ENCODE results near the gene SZT2.

Gene SZT2

DNA sequence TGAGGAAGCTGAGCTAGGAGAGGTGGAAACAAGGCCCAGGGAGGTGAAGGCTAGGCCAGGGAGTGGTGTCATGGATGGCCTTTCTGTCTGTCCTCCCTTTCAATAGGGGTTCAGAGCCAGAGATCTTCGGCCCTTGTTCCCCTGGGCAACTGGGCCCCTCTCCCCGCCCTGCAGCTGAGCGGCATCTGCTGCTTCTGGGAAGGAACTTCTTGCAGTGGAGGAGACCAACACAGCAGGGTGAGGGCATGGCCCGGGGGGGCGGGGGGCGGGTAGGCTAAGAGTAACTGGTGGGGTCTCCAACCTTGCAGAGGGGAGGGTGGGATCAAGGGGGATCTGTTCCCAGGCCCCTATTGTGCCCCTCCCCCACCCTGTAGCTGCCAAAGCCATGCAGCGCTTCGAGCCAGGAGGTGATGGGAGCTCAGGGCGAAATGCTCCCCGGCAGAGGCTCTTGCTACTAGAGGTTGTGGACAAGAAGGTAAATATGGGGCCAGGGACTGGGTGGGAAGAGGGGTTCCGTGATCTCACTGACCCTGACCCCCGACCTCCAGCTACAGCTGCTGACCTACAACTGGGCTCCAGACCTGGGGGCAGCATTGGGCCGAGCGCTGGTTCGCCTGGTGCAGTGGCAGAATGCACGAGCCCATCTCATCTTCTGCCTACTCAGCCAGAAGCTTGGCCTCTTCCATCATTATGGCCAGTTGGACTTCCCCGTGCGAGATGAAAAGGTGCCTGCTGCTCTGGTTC, 52.4 kb downstream of the SZT2 start:
- no peak for DNase-seq (ENCODE audit: low read depth)

DNA sequence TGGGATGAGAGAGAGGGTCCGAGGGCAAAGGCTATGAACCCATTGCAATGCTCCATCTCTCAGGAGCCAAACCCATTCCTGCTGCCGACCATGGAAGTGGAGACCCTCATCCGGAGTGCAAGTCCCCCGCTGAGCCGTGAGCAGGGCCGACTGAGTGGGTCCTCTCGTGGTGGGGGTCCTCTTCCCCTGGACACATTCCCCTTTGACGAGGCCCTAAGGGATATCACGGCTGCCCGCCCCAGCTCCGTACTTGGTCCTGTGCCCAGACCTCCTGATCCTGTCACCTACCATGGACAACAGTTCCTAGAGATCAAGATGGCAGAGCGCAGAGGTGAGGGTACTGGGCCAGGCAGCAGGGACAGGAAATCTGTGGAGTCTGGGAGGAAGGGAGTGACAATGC, 53.1 kb downstream of the SZT2 start:
- no peak for DNase-seq (ENCODE audit: low read depth)

DNA sequence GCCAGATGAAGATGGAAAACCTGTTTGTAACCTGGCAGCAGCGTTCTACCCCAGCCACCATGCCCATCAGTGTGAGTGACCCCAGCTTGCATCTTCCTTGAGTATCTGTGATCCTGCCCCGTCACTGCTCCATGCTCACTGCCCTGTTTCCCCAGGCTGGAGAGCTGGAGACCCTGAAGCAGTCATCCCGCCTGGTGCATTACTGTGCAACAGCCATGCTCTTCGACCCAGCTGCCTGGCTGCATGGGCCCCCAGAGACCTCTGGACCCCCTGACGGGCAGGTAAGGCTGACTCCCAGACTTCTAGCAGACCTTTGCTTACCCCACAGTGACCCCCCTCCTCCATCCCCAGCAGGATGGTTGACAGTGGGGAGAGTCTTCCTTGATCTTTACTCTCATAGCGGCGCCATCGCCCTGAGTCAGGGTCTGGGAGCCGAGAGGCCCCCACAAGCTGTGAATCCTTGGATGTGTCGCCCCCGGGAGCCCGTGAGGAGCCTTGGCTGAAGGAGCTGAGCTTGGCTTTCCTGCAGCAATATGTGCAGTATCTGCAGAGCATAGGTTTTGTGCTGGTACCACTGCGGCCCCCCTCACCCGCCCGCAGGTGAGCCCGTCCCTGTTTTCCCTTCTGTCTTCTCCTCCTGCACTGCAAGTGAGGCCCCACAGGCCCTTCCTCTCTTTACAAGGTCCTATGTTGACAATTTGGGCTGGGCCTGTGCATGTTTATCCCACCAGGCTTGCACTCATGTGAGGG, 53.7 kb downstream of the SZT2 start:
- no peak for DNase-seq (ENCODE audit: low read depth)

DNA sequence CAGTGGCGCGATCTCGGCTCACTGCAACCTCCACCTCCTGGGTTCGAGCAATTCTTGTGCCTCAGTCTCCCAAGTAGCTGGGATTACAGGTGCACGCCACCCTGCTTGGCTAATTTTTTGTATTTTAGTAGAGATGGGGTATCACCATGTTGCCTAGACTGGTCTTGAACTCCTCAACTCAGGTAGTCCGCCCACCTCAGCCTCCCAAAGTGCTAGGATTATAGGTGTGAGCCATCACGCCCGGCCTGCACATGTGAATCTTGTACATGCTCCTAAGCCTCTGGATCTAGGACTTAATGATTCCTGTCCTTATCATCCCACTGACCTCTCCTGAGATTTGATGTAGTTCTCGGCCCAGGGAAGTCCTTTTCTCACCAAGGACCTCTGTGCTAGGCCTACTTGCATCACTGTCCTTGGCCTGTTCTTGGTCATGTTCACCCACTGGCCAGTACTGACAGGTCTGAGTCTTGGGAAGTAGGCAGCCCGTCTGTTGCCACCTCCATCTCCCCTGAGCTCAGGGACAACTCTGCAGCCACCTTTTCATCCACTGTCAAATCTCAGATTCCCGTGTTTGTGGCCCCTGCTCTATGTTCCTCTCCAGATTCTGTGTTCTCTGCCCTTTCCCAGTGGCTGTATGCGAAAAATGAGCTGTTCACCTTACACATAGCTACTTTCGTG, 54.6 kb downstream of the SZT2 start:
- no peak for DNase-seq (ENCODE audit: low read depth)

DNA sequence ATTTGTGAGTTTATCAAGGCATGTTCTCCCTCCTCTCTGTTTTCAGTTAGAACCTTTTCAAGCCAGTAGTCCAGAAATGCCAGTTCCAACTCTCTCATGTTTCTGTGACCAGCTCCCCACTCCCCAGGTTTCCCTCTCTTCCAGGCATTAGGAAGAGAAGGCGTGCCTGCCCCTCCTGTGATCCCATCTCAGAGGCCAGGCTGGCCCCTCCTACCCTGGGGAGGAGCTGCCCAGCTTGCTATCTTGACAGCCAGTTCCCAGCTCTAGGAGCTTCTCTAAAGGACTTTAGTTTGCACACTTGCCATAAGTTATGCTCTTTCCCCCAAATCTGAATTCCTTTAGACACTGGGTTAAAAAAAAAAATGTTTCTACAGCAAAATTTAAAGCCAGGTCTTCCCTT, 55.1 kb downstream of the SZT2 start:
- no peak for DNase-seq (ENCODE audit: low read depth)

DNA sequence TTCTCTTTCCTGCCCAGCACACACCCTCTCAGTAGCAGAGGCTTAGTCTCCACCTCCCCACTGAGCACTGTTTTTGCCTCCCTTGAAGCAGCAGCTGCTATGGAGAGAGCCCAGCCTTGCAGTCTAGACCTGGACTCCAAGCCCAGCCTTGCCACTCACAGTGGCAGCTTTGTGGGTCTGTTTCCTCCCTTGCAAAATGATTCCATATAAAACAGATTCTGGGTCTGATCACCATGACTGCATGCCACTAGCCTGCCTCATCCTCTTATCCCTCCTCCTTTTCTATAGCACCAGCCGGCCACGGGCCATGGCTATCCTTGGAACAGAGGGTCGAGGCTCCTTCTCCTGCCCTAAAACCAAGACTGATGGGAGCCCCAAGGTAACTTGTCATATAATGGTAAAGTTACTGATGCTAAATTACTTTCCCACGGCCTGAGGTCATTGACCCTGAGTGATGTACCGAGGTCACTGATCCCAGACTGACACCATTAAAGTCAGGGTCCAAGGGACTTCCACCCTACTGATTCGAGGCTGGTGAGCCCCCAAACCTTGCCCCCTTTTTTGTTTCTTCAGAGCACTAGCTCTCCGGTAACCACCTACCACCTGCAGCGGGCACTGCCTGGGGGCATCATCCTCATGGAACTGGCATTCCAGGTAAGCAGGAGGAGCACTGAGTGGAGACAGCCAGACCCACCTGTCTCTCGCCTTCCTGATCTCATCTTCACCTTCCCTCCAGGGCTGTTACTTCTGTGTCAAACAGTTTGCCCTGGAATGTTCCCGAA, 56.1 kb downstream of the SZT2 start:
- DNase-seq (ENCODE audit: low read depth), result no peak

DNA sequence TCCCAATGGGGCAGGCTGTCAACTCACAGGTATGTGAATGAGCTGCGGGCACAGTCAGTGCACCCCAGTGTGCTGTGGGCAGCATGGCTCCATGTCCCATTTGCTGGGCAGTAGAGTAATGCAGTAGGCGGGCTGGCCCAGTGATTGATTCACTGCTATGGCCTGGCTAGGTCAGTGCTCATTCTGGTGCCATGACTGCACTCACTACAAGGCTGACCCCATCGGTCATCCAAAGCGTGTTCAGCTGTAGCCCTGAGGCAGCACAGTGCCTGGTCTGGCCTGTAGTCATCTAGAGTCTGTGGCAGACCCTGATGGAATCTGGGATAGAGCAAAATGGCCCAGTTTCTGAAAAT, 56.7 kb downstream of the SZT2 start:
- no peak for DNase-seq (ENCODE audit: low read depth)

DNA sequence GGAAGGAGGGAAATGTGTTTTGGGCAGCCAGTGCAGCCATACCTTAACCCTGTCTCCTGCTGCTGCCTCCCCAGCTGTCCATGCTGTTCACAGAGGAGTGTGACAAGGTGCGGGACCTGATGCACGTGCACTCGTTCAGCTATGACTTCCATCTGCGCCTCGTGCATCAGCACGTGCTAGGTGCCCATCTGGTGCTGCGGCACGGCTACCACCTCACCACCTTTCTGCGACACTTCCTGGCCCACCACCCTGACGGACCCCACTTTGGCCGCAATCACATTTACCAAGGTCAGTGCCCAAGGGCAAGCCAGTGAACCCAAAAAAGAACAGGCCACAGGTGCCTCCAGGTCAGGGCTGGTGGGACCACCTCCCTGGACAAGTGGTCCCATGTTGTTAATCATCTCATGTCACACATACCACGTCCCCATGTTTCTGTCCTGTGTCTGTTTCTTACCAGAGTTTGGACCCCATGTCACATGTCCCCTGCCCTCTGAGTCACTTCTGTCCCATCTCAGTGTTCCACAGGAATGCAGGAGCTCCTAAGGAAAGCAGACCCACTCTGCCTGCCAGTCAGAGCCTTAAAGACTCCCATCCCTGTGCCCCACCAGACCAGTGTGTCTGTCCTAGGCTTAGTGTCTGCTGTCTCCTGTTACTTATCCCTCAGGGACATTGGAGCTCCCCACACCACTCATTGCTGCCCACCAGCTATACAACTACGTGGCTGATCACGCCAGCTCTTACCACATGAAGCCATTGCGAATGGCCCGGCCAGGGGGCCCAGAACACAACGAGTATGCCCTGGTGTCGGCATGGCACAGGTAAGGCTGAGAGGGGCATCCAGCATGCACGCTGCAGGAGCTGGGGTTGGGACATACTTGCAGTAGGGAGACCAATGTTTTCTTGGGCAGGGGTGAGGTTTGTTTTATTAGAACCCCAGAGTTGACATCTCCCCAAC, 57.5 kb downstream of the SZT2 start:
- DNase-seq (ENCODE audit: low read depth), result no peak

DNA sequence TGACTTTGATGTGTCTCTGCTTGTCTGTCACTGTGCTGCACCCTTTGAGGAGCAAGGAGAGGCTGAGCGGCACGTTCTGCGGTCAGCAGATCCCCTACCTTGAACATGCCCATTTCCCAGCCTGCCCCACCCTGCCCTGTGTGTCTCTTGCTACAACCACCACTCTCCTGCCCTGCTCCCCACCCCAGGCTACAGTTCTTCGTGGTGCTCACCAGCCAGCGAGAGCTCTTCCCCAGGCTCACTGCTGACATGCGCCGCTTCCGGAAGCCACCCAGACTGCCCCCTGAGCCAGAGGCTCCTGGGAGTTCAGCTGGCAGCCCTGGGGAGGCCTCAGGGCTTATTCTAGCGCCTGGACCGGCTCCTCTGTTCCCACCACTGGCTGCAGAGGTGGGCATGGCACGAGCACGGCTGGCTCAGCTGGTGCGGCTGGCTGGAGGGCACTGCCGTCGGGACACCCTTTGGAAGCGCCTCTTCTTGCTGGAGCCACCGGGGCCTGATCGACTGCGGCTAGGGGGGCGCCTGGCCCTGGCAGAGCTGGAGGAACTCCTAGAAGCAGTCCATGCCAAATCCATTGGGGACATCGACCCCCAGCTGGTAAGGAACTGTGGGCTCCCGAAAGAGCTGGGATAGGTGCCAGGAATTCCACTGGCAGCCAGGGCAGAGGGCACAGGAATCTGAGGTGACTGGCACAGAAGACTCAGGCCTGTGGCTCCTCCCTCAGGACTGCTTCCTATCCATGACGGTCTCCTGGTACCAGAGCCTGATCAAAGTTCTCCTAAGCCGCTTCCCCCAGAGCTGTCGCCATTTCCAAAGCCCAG, 58.4 kb downstream of the SZT2 start:
- no peak for DNase-seq (ENCODE audit: low read depth)

DNA sequence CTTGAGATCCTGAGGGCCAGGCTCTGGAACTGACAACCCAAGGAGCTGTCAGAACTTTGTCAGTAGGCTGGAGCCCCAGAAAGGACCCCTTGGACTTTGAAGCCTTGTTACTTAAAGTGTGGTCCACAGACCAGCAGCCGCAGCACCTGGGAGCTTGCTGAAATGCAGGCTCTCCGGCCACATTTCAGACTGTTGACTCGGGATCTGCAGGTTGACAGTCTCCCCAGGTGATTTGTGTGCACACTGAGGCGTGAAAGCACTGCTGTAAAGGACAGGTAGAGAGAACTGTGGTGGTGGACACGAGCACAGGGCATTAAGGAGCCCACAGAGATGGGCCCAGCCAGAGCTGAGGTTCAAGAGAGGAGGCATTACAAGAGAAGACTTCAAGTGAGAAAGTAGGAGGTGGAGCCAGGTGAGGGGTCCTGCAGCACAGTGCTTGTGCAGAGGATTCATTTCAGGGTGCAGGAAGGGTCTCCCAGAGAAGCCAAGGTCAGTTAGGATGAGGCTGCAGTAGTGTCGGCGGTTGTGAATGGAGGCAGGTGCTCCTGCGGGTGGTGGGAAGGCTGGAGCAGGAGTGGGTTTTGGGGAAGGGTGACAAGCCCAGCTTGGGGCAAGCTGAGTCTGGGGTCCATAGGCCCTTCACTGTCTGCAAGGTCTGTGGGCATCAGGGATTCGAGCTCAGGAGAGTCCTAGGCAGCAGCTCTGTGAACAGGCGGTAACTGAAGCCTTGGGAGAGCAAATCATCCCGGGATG, 59.4 kb downstream of the SZT2 start:
- DNase-seq (ENCODE audit: low read depth), result no peak

DNA sequence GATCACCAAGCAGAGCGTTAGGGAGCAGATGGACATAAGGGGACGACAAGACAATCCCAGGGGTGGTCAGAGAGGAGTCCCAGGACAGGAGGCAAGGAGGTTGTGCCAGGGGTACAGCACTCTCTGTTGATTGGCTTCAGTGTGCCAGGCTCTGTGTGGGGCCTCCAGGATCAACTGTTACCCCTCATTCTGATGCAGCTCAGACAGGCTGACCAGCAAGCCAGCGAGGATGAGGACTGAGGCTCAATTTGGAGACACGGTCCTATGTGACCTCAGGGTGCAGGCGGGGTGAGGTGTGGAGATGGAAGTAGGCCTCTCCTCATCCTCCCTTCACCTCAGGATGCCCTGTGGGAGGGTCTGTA, 60.0 kb downstream of the SZT2 start:
- DNase-seq (ENCODE audit: low read depth), result no peak

DNA sequence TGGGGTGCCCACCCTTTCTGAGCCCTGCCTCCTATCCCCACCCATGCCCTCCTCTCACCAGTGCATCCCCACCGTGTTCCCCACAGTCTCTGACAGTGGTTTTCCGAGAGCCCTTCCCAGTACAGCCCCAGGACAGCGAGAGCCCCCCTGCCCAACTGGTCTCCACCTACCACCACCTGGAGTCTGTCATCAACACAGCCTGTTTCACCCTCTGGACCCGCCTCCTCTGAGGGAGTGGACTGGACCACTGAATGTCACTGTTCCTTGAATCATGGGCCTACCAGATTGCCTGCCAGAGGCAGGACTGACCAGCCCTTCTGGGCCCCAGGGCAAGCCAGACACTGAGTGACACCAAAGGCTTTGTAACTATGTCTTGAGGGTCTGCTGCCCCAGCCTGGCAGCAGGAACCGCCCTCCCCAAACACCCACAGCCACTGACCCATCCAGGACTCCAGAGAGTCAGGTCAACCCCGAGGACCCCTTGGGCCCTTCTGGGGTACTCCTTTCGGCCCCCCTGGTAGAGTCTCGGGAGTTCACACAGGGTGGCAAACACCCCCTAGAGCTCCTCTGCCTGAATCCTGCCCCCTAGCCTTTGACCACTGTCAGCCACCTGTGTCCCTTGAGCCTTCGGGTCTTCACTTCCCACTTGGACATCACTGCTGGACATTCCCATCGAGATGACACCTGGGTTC, 60.7 kb downstream of the SZT2 start:
- DNase-seq (ENCODE audit: low read depth), result no peak

DNA sequence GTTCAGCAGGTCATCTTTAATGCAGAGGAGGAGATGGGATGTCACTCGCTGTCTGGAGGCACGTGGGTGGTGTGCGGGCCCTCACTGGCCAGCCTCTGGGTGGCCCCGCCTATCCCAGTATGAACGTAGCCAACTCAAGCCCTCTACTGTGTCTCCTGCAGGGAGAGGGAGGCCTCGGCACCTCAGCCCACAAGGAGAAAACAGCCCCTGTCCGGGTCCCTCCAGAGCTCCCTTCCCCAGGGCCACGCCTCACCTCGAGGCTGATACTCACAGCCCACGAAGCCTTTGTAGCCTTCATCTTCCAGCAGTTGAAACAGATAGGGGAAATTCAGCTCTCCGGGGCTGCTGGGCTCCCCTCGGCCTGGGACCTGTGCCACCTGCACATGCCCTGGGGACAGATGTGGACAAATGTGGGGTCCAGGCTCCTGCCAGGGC, 61.5 kb downstream of the SZT2 start:
- DNase-seq (ENCODE audit: low read depth), result no peak

DNA sequence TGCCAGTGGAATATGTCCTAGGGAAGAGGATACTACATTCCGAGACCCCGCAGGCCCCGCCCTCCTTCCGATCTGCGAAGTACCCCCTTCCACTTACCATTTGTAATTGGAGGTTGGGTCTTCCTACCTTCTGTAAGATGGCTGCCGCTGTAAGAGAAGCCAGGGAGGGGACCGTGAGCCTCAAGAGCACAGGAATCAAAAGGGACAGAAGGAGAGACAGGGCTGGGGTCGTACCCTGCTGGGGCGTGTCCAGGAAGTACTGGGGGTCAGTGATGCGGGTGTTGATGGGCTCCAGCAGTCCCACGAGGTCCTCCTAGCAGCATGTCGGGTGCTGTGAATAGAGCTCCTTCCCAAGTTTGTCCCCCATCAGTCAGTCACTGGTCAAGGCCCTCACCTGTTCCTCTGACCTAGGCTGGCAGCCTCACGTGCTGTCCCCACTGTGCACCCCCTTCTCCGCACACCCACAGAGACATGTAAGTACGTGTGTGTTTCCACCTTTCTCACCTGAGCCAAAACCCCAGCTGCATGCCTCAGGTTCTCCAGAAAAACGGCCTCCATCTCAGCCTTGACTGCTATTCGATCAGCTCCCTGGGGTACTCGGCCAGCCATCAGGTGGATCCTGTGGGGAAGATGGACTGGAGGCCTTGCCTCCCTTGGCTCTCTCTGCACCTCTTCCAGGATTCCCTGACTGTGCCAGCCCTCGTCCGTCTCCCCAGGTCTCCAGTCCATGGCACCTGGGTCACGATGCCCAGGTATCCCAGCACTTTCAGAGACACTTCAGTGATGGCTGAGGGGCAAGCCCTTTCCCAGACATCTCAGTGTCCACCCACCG, 62.2 kb downstream of the SZT2 start:
- DNase-seq (ENCODE audit: low read depth), result no peak

DNA sequence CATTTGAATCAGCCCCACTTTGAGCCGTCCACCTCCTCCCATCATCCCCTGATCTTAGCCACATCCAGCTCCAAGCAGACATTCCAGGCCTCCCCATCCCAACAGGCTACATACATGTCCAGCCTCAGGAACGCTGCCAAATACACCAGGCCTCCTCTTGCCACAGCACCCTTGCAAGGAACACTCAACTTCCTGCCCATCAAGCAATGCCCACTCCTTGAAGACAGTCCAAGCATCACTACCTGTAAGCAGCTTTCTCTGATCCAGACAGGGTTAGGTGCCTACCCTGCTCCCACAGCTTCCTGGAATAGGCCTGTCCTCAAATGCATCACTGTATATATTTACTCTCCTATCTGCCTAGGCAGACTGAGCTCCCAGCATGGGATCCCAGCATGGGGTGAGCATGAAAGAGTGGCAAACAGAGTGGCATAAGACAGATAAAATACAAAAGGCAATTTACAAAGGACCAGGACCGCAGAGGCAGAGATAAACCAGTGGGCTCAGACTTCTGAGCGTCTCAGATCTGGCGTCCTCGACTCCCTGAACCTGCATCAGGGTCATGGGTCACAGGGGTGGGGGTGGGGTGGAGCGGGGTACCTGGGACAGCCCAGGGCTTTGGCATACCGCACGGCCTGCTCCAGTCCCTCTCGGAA, 63.2 kb downstream of the SZT2 start:
- no peak for DNase-seq (ENCODE audit: low read depth)

DNA sequence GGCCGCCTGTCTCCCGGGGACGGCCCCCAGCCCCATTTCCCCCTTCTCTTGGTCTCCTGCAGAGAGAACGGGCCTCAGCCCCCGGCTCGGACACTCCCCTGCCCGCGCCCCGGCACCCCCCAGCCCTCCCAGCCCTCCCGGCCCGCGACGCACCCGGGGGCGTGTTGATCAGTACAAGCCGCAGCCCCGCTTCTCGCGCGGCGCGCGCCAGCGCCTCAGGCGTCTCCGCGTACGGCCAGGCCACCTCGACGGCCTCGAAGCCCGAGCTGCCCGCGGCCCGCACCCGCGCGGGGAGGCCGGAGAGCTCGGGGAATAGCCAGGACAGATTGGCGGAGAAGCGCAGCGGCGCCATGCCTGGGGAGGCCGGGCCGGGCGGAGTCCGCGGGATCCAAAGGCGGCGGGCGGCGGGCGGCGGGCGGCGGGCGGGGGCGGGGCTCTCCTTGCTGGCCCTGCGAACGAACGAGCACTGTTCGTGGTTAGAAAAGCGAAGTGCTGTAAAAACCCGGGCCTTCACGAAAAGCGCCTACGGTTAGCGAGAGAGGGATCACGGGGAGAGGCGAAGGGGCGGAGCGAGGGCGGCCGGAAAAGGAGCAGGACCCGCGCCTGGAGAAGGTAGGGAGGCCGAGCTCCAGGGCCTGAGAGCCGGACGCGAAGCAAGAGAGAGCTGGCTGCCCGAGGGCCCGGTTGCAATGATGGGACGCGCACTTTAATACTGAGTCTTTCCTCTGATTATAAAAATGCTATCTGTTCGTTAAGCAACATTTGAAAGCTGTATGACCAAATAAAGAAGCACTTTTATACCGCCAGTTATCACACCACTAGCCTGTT, 64.0 kb downstream of the SZT2 start, which contains the start of gene HYI:
TSS of gene HYI (minus strand) at position 490 of the 828 bp plus-strand sequence. CDS start at position 352, 138 bp downstream.
- DNase-seq (ENCODE audit: low read depth), result peak; percentile 34

All from stimulated activated CD8-positive, alpha-beta memory T cell treated with anti-CD3 and anti-CD28 coated beads, Interleukin-12 subunit alpha, Interleukin-12 subunit beta, amount 100 ng/mL, for 4 hours (primary cell).